Stimulated activated CD4-positive, alpha-beta T cell treated with anti-CD3 and anti-CD28 coated beads, Interleukin-1b, Interleukin-23, amount 100 ng/mL, for 1 hour (primary cell): ENCODE results near the gene BMI1.

Source experiments
- DNase-seq, 2 donors: peaks; one replicate each; pipeline ENCODE4 v3.0.0-alpha.2; 2020; ENCODE audit warnings: low read depth in 2 of 2

The BMI1 gene

GRCh38 chr10:22319980-22320558 is 830 bp upstream of the BMI1 start:
- no peak for DNase-seq

DNA sequence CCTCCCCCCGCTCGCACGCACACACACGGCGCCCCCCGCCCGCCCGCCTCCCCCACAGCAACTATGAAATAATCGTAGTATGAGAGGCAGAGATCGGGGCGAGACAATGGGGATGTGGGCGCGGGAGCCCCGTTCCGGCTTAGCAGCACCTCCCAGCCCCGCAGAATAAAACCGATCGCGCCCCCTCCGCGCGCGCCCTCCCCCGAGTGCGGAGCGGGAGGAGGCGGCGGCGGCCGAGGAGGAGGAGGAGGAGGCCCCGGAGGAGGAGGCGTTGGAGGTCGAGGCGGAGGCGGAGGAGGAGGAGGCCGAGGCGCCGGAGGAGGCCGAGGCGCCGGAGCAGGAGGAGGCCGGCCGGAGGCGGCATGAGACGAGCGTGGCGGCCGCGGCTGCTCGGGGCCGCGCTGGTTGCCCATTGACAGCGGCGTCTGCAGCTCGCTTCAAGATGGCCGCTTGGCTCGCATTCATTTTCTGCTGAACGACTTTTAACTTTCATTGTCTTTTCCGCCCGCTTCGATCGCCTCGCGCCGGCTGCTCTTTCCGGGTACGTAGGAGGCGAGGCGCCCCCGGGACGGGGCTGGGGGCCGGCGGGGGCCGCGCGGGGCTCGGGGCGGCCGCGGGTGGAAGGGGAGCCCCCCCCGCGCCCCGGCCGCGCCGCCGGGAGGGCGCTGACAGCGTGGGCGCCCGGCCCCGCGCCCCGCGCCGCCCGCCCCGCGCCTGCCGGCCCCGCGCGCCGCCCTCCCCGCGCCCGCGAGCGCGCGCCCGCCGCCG is 441 bp downstream of the BMI1 start:
- DNase-seq: no peak

GRCh38 chr10:22321924-22322640 is 1.2 kb downstream of the BMI1 start:
- DNase-seq: no peak

GRCh38 chr10:22322641-22323160 is 1.8 kb downstream of the BMI1 start:
- DNase-seq: no peak

- DNase-seq: no peak
These were observed 2.8 kb downstream of the BMI1 start for GRCh38 chr10:22323538-22324305.

GRCh38 chr10:22324413-22324812 is 3.5 kb downstream of the BMI1 start:
- no peak for DNase-seq

DNA sequence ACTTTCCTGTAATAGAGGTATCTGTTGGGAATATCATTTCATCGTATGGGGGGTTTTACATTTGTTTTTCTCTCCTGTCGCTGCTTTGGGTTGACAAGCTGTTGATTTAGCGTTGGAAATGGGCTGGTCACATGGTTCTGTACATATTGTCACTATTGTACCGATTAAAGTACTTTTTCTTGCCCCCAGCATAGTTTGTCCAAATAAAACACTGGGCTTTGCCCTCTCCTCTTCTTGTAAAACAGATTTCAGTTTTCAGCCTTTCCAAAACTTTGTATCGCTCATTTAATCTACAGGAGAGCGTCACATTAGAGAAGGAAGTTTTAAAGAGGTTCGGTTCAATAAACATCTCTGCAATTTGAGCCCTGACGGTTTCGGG is 4.0 kb downstream of the BMI1 start:
- no peak for DNase-seq

DNA sequence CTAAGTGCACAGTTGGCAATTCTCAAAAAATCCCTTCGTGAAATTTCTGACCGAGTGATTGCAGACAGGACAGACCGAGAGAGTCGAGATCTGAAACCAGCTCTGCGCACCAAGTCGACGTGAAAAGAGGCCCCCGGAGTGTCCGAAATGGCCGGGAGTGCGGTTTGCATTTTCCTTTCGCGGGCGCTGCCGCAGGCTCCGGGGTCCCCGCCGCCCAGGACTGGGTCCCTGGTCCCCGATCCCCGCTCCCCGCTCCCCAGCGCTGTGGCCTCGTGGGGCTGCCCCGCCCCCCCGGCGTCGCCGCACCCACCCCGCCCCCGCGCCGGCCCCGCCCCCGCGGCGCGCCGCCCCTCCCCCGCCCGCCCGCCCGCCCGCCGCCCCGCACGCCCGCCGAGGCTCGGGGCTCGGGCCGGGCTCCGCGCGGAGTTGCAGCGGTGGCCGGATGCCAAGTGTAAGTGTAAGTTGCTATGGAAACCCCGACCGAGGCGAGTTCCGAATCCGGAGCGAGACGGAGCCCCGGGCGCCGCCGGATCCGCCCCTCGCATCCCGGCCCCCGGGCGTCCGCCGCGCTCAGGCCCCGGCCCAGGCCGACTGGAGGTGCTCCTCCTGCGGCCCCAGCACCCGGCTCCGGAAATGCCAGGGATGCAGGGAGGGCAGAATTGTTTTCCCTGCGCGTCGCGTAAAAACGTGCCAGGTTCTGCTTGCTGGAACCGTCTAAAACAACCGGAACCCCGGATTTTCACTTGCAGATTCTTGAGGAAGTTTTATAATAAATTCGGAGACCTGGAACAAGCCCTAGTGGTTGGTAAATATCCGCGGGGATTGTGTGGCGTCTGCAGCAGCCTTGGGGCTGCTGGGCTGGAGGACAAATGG is 4.6 kb downstream of the BMI1 start:
- DNase-seq: no peak

- no peak for DNase-seq
These were observed 5.3 kb downstream of the BMI1 start for GRCh38 chr10:22326145-22326702.

DNA sequence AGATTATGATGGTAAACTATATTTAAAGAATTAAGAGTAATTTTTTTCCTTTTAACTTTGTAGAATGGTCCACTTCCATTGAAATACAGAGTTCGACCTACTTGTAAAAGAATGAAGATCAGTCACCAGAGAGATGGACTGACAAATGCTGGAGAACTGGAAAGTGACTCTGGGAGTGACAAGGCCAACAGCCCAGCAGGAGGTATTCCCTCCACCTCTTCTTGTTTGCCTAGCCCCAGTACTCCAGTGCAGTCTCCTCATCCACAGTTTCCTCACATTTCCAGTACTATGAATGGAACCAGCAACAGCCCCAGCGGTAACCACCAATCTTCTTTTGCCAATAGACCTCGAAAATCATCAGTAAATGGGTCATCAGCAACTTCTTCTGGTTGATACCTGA is 8.3 kb downstream of the BMI1 start:
- DNase-seq: no peak

DNA sequence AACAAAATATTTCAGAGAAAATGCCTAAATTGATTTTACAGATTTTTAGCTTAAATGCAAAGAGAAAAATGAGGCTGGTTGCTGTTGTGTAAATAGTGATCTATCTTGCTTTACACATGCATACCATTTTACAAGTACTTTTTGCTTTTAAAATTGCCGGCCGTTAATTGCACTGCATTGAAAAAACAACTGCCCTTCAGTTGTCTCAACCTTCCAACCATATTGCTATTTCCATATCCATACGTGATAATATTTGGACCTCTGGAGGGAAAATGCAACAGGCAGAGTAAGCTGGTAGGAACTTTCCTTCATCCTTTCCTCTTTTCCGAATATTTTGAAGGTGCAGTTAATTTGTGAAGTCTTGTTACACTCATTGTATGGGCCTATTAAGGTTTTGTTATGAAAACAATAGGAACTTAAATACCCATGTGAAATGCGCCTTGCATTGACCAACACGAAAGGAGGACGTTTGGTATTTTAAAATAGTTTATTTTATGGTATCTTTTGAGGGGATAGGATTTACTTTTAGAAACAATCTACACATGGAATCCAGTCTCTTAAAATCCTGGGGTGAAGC is 11.3 kb downstream of the BMI1 start:
- no peak for DNase-seq

DNA sequence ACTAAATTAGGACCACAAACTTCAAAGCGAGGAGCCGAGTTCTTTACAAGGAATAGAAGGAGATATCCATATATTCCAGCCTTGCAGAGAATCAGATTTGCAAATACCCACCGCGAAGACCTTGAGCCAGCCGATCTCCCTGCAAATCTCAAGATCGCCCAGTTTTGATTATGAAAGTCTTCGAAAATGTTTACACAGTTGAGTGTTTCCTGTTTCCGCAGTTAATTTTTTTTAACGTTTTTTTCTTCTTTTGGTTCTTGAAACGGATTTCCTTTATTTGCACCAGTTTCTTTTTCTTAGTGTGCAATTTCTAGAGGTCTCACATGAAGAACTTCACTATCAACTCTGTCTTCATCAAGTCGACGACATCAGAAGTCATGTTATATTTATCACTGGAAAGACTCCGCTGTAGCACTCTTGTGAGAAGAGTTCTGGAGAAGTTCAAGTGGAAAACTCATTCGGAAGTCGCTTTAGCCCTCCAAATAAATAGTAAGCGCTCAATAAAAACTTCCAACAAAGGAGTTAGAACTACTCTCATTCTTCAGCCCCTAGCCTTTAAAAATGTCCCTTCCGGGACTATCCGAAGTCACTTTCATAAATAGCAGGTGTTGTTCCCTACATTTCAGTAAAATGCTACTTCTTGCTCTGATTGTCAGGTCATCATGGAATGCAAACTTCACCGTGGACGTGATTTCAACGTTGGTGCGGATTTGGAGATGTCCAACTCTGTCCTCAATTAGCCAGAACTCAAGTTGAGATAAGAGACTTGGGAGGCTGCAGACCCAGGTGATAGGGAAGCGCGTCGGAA is 12.5 kb downstream of the BMI1 start:
- DNase-seq: no peak

GRCh38 chr10:22333975-22334282 is 13.0 kb downstream of the BMI1 start:
- DNase-seq: no peak

- DNase-seq: no peak
These were observed 13.7 kb downstream of the BMI1 start for GRCh38 chr10:22334414-22335172.

DNA sequence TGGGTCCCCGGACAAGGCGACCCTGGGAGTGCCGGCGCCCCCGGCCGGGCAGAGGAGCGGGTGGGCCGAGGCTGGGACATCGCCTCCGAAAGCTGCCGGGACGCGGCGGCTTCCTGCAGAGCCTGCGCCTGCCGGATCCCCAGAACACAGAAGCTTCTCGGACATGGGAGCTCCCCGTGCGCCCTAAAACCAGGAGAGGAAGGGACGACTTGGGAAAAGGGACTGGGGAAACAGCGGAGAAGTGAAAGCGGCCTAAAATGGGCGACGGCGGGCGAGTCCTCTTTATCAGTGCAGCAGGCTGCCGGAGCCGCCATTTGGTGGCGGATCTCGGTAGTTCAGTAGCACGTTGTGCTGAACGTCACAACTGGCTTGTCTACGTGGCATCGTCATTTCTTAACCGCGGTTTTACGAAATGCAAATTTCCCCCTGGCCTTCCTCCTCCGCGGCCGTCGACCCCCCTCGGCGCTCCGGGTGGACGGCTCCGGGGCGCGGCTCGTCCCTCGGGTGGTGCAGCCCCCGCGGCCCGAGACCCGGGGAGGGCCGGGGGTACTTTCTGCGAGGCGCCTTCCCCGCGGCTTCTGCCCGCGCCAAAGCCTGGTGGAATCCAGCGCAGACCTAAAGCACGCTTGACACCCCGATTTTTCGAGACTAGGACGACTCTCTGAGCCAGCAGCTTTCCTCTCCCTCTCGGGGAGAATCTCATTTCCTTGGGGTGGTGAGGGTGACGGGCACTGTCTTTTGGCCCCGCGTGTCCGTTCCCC is 14.5 kb downstream of the BMI1 start:
- no peak for DNase-seq

DNA sequence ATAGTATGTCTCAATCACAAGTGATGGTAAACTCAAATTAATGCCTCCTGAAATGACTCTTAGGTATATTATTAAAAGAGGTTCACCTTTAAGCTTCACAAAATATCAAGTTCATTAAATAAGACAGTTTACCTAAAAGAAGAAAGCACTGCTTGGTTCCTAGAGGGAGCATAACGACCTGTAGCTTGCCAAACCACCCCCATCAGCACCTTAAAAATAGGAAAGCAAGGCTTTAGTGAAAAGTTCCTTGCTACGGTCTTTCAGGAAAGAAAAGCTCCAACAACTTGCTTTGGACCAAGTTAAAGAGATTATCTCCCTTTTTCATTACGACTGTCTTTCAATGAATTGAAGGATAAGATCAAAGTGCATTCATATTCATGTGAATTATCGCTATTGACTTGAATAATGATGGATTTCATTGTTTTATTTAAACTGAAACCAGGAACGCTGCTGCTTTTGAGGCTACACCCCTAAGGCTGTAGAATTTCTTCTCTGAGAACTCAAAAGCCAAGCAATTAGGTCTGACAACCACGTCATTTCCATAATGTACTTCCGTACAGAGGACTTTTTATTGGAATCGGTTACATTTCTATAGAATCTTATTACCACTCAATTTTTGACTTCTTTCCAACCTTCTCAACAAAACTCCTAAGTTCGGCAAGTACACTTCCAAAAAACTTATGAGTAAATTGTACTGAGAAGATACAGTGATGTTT is 17.4 kb downstream of the BMI1 start:
- DNase-seq: no peak

DNA sequence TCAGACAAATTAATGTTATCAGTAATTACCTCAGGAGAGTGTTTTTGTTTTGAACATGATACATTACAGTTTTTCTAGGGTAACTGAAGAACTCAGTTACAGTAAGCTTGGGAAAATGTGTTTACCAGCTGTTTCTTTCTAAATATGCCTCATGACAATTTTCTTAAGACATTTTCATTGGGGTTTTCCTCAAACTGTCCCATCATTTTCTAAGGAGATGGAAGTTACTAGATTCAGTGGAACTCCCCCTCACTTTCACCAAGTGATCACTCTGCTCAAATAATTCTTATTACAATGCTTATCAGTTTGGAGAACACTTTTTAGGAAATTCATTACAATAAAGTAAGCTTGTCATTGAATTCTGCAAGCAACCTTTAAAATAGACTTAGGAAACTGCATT is 18.0 kb downstream of the BMI1 start:
- DNase-seq: no peak
